Gastroesophageal sphincter (tissue), 3 donors: ENCODE measurements around the gene ANKS1B.

Source experiments
- POLR2AphosphoS5 ChIP-seq: sonication (generic); formaldehyde crosslinking; IDR thresholded peaks from one replicate; pipeline ENCODE4 v1.6.1; 2017; ENCODE audit warnings: antibody characterized with exemption
- TF ChIP-seq, protein P1 (sequence below), 4 experiments: fragments of 200-600 bp in 2 of 4; fragments of 450-650 bp in 2 of 4; sonication (generic) in 1 of 4; IDR thresholded peaks; one replicate each; pipeline ENCODE4 v1.5.1; 2017 to 2019; ENCODE audit warnings: antibody characterized with exemption in 4 of 4, mild to moderate bottlenecking in 2 of 4, moderate library complexity in 2 of 4

GRCh38 chr12:98990648-98991047 is 994.1 kb downstream of the ANKS1B start:
- TF ChIP-seq, protein P1, sequence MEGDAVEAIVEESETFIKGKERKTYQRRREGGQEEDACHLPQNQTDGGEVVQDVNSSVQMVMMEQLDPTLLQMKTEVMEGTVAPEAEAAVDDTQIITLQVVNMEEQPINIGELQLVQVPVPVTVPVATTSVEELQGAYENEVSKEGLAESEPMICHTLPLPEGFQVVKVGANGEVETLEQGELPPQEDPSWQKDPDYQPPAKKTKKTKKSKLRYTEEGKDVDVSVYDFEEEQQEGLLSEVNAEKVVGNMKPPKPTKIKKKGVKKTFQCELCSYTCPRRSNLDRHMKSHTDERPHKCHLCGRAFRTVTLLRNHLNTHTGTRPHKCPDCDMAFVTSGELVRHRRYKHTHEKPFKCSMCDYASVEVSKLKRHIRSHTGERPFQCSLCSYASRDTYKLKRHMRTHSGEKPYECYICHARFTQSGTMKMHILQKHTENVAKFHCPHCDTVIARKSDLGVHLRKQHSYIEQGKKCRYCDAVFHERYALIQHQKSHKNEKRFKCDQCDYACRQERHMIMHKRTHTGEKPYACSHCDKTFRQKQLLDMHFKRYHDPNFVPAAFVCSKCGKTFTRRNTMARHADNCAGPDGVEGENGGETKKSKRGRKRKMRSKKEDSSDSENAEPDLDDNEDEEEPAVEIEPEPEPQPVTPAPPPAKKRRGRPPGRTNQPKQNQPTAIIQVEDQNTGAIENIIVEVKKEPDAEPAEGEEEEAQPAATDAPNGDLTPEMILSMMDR (IDR thresholded peaks at IDR 0.05), result no peak
- TF ChIP-seq POLR2AphosphoS5, result no peak
